ENCODE measurements around the gene TMEM53. TPM values are rescaled to one million over a fixed set of nuclear protein-coding genes. Genes with fewer than 3 reads are reported as not detected.

The TMEM53 gene
- total and polyA plus RNA-seq, 2 donors (not counting 3 experiments of a cell fraction or from before 2014, with no cell fraction given), result 5.3 to 16.5 TPM

GRCh38 chr1:44688760-44689446, 14.6 kb upstream of the TMEM53 start:
- H3K79me2 ChIP-seq (ENCODE audit: control insufficient read depth, insufficient read depth, low read length), result no peaks in the 10 kb centered on the region
- POLR2A ChIA-PET, result no interaction called here
- no peak overlapping the region for H3K9ac ChIP-seq (replicated peaks; ENCODE audit: extremely low read depth, insufficient read depth, low read length)
- H3K27ac ChIP-seq (ENCODE audit: insufficient read depth, low read depth, low read length), result no peak overlapping the region
- H3K4me3 ChIP-seq (replicated peaks in 1 of 3; ENCODE audit: insufficient read depth in 1 of 3, low read depth in 1 of 3, low read length in 3 of 3), result no peak overlapping the region
- H2AFZ ChIP-seq (ENCODE audit: low read depth, low read length), result no peak overlapping the region
- no peak for TF ChIP-seq POLR2A (IDR thresholded peaks at IDR 0.05; ENCODE audit: low read depth, low read length)
- no peaks in the 10 kb centered on the region for H3K4me1 ChIP-seq (ENCODE audit: control insufficient read depth, extremely low read depth, insufficient read depth, low read length)
- no peaks in the 10 kb centered on the region for H4K20me1 ChIP-seq (replicated peaks; ENCODE audit: control insufficient read depth, extremely low read depth, insufficient read depth, low read length)
- H3K36me3 ChIP-seq (ENCODE audit: control insufficient read depth in 2 of 2, extremely low read depth in 1 of 2, insufficient read depth in 2 of 2, low read length in 2 of 2), result no peaks in the 10 kb centered on the region
- H3K4me2 ChIP-seq (ENCODE audit: insufficient read depth, low read length), result no peak overlapping the region
- no peaks in the 10 kb centered on the region for H3K9me1 ChIP-seq (replicated peaks; ENCODE audit: control insufficient read depth, extremely low read depth, insufficient read depth, low read length)
- CTCF ChIA-PET, result no interaction called here
- FAIRE-seq (no peak), DNase-seq (ENCODE audit: low read depth, low spot score) (no peak)
- dilution Hi-C loops (cut with MboI; ENCODE audit: extremely low pct_ligation_motif_present, low sequenced_read_pairs) (no loop called here), intact Hi-C loops (cut with micrococcal nuclease) (no loop called here)
- BruUV-seq (replicated peaks), result no TSS peak
- no peaks in the 10 kb centered on the region for H3K9me3 ChIP-seq (replicated peaks; ENCODE audit: control insufficient read depth, insufficient read depth, low read length)
- H3K27me3 ChIP-seq (ENCODE audit: control insufficient read depth in 2 of 2, insufficient read depth in 2 of 2, low read length in 2 of 2), result peaks cover 5 to 11% of the 10 kb centered on the region in 2 experiments

GRCh38 chr1:44685881-44686280, 11.6 kb upstream of the TMEM53 start:
- Histone ChIP-seq H3K27ac (ENCODE audit: insufficient read depth, low read depth, low read length) (no peak overlapping the region), H3K4me2 (ENCODE audit: insufficient read depth, low read length) (no peak overlapping the region), H3K9me1 (replicated peaks; ENCODE audit: control insufficient read depth, extremely low read depth, insufficient read depth, low read length) (no peaks in the 10 kb centered on the region), H4K20me1 (replicated peaks; ENCODE audit: control insufficient read depth, extremely low read depth, insufficient read depth, low read length) (no peaks in the 10 kb centered on the region), H3K36me3 (ENCODE audit: control insufficient read depth in 2 of 2, extremely low read depth in 1 of 2, insufficient read depth in 2 of 2, low read length in 2 of 2) (no peaks in the 10 kb centered on the region), H3K4me3 (replicated peaks in 1 of 3; ENCODE audit: insufficient read depth in 1 of 3, low read depth in 1 of 3, low read length in 3 of 3) (no peak overlapping the region), H3K79me2 (ENCODE audit: control insufficient read depth, insufficient read depth, low read length) (no peaks in the 10 kb centered on the region), H3K27me3 (ENCODE audit: control insufficient read depth in 2 of 2, insufficient read depth in 2 of 2, low read length in 2 of 2) (peaks cover 0 to 7% of the 10 kb centered on the region in 2 experiments), H3K9me3 (replicated peaks; ENCODE audit: control insufficient read depth, insufficient read depth, low read length) (no peaks in the 10 kb centered on the region), H2AFZ (ENCODE audit: low read depth, low read length) (no peak overlapping the region), H3K9ac (replicated peaks; ENCODE audit: extremely low read depth, insufficient read depth, low read length) (no peak overlapping the region), H3K4me1 (ENCODE audit: control insufficient read depth, extremely low read depth, insufficient read depth, low read length) (no peaks in the 10 kb centered on the region)
- ChIA-PET POLR2A (no interaction called here), CTCF (interaction anchor here (0.9 to 1.0 kb wide), 2 partner anchors 13 to 33 kb away, joined by 3 read pairs; no protein-coding TSS in a partner anchor)
- TF ChIP-seq EZH2 (IDR thresholded peaks at IDR 0.05; ENCODE audit: borderline replicate concordance, low read depth, low read length, severe bottlenecking) (no peak), MAX (IDR thresholded peaks at IDR 0.05; ENCODE audit: insufficient read depth, insufficient read length) (no peak), FOS (IDR thresholded peaks at IDR 0.05; ENCODE audit: borderline replicate concordance, insufficient read depth, low read length) (no peak), CTCF (IDR thresholded peaks at IDR 0.05; ENCODE audit: extremely low read depth in 1 of 2, insufficient read depth in 1 of 2, low read depth in 1 of 2, low read length in 2 of 2) (no peak), POLR2A (IDR thresholded peaks at IDR 0.05; ENCODE audit: low read depth, low read length) (no peak), GATA2 (IDR thresholded peaks at IDR 0.05; ENCODE audit: insufficient read depth, insufficient read length, low read depth, low read length) (no peak), POLR2AphosphoS5 (IDR thresholded peaks at IDR 0.05; ENCODE audit: insufficient read depth, low read depth, low read length) (no peak), JUN (IDR thresholded peaks at IDR 0.05; ENCODE audit: borderline replicate concordance, insufficient read depth, insufficient read length, low read depth) (no peak), MYC (IDR thresholded peaks at IDR 0.05; ENCODE audit: low read depth, low read length) (no peak)
- DNase-seq (ENCODE audit: low read depth, low spot score) (no peak), FAIRE-seq (no peak)
- intact Hi-C loops (cut with micrococcal nuclease) (no loop called here), dilution Hi-C loops (cut with MboI; ENCODE audit: extremely low pct_ligation_motif_present, low sequenced_read_pairs) (no loop called here)
- BruUV-seq (replicated peaks), result no TSS peak

Data from endothelial cell of umbilical vein (primary cell).